Calu3 (cell line): Measurements from ENCODE around the gene GFPT1. TPM values are rescaled to one million over a fixed set of nuclear protein-coding genes. Genes with fewer than 3 reads are reported as not detected.
A peak's percentile ranks its signal among the peaks of the same experiment; 100 is the strongest.

Experiments
- BruUV-seq: library from RNA; stranded (reverse); fragments of 400-500 nt; replicated peaks from 2 replicates; lab custom pipeline; 2021; lab: Mats Ljungman, UMichigan
- CTCF ChIA-PET: fragments of 300-600 bp; sonication (Branson Sonifier 250); formaldehyde crosslinking; loops from one replicate; lab custom pipeline; 2022; ENCODE audit warnings: antibody characterized with exemption; lab: Charles Lee
- DNase-seq: peaks from one replicate; pipeline ENCODE4 v3.0.0; 2022
- H3K27ac Mint-ChIP-seq: one replicate; pipeline ENCODE4 v1.8.0; 2022; ENCODE audit warnings: mixed read lengths; ENCODE audit not compliant: unreplicated experiment
- H3K27me3 Mint-ChIP-seq: one replicate; pipeline ENCODE4 v1.8.0; 2022; ENCODE audit warnings: mixed read lengths; ENCODE audit not compliant: unreplicated experiment
- H3K36me3 Mint-ChIP-seq: one replicate; pipeline ENCODE4 v1.8.0; 2022; ENCODE audit warnings: mild to moderate bottlenecking, moderate library complexity, mixed read lengths; ENCODE audit not compliant: insufficient read depth, unreplicated experiment
- H3K4me1 Mint-ChIP-seq: one replicate; pipeline ENCODE4 v1.8.0; 2022; ENCODE audit warnings: mild to moderate bottlenecking, low read depth, mixed read lengths; ENCODE audit not compliant: unreplicated experiment
- H3K4me3 Mint-ChIP-seq: one replicate; pipeline ENCODE4 v1.8.0; 2022; ENCODE audit warnings: mild to moderate bottlenecking, low read depth, moderate library complexity, mixed read lengths; ENCODE audit not compliant: unreplicated experiment
- H3K9me3 Mint-ChIP-seq: one replicate; pipeline ENCODE4 v1.8.0; 2022; ENCODE audit warnings: low read depth, mixed read lengths; ENCODE audit not compliant: unreplicated experiment
- intact Hi-C: fragments of 100-400 bp; cut with micrococcal nuclease; formaldehyde crosslinking; loops from one replicate; pipeline ENCODE4 v1.10.0; 2022; ENCODE audit not compliant: unreplicated experiment
- total RNA-seq: library from RNA; stranded (reverse); gene quantifications from 2 replicates; pipeline ENCODE4 v1.2.3, GENCODE V29; 2022
- TF ChIP-seq, protein P1 (sequence below): fragments of 200-600 bp; IDR thresholded peaks from one replicate; pipeline ENCODE4 v1.8.0; 2022; ENCODE audit warnings: antibody characterized with exemption; ENCODE audit not compliant: unreplicated experiment

GFPT1 gene
- total RNA-seq, 1 experiment from 2014 or later, result 98.0 TPM

DNA sequence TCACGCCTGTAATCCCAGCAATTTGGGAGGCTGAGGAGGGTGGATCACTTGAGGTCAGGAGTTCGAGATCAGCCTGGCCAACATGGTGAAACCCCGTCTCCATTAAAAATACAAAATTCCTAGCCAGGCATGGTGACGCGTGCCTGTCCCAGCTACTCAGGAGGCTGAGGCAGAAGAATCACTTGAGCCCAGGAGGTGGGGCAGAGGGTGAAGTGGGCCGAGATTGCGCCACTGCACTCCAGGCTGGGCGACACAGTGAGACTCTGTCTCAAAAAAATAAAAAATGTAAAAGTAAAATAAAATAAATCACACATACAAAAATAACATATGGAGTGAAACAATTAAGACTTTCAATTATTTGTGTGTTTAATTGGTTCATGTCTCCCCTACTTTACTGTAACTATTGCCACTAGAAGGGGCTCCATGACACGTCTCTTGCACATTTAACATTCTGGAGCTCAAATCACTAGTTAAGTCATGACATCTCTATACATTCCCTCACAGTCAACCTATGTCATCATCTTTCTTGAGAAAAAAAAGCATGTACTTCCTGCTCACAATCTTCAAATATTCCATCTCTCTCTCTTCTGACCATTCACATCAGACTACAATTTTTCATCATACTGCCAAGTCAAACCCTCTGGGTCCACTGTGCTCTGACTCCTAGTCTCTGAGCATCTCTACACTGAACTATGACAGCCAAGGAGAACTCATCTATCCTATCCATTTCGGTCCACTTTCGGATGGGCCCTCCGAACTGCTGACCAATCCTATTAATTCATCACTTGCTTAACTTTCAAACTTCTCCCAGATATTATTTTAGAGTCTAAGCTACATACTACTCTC is 6.7 kb downstream of the GFPT1 start:
- no peaks in the 10 kb centered on the region for H3K9me3 Mint-ChIP-seq
- no TSS peak for BruUV-seq
- CTCF ChIA-PET, result no interaction called here
- peaks cover 74% of the 10 kb centered on the region for H3K36me3 Mint-ChIP-seq
- intact Hi-C loops, result no loop called here
- H3K27me3 Mint-ChIP-seq, result no peaks in the 10 kb centered on the region
- peaks cover 42% of the 10 kb centered on the region for H3K4me1 Mint-ChIP-seq
- TF ChIP-seq, protein P1, sequence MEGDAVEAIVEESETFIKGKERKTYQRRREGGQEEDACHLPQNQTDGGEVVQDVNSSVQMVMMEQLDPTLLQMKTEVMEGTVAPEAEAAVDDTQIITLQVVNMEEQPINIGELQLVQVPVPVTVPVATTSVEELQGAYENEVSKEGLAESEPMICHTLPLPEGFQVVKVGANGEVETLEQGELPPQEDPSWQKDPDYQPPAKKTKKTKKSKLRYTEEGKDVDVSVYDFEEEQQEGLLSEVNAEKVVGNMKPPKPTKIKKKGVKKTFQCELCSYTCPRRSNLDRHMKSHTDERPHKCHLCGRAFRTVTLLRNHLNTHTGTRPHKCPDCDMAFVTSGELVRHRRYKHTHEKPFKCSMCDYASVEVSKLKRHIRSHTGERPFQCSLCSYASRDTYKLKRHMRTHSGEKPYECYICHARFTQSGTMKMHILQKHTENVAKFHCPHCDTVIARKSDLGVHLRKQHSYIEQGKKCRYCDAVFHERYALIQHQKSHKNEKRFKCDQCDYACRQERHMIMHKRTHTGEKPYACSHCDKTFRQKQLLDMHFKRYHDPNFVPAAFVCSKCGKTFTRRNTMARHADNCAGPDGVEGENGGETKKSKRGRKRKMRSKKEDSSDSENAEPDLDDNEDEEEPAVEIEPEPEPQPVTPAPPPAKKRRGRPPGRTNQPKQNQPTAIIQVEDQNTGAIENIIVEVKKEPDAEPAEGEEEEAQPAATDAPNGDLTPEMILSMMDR, result no peak
- peak overlapping the region; percentile 4 for H3K4me3 Mint-ChIP-seq
- peak overlapping the region; percentile 58 for H3K27ac Mint-ChIP-seq
- no peak for DNase-seq

DNA sequence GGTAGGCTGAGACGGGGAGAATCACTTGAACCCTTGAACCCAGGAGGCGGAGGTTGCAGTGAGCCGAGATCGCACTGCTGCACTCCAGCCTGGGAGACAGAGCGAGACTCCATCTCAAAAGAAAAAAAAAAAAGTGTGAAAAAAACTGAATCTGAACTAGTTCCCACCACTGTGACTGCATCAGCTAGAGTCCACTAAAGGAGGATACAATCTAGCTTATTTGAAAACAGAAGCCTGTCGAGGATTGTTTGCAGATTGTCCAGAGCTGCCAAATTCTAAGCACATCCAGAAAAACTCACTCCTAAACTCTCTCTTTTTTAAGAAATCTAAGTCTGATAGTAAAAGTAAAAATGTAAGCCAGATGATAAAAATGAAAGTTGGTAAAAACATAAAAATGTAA is 10.6 kb downstream of the GFPT1 start:
- Mint-ChIP-seq H3K4me1 (peaks cover 26% of the 10 kb centered on the region), H3K9me3 (no peaks in the 10 kb centered on the region), H3K4me3 (no peak overlapping the region), H3K27ac (no peak overlapping the region), H3K27me3 (no peaks in the 10 kb centered on the region), H3K36me3 (peaks cover 55% of the 10 kb centered on the region)
- intact Hi-C loops, result no loop called here
- BruUV-seq, result no TSS peak
- DNase-seq, result no peak
- TF ChIP-seq, protein P1, result no peak
- CTCF ChIA-PET, result interaction anchor here (0.7 kb wide), 1 partner anchor 161 kb away, joined by 3 read pairs; no protein-coding TSS in a partner anchor

- H3K27ac Mint-ChIP-seq, result peak overlapping the region; percentile 53
- intact Hi-C loops, result no loop called here
- H3K9me3 Mint-ChIP-seq, result no peaks in the 10 kb centered on the region
- H3K4me3 Mint-ChIP-seq, result peak overlapping the region; percentile 43
- H3K4me1 Mint-ChIP-seq, result peaks cover 21% of the 10 kb centered on the region
- no peak for DNase-seq
- H3K36me3 Mint-ChIP-seq, result peaks cover 54% of the 10 kb centered on the region
- H3K27me3 Mint-ChIP-seq, result no peaks in the 10 kb centered on the region
- CTCF ChIA-PET, result interaction anchor here (1.0 to 1.3 kb wide), 2 partner anchors 10 to 62 kb away, joined by 3 to 4 read pairs; partner anchors contain the start of gene NFU1
- TF ChIP-seq, protein P1, result peak; percentile 45
- no TSS peak for BruUV-seq
Measured at GRCh38 chr2:69375494-69376353, 11.3 kb downstream of the GFPT1 start.

- Mint-ChIP-seq H3K36me3 (peaks cover 71% of the 10 kb centered on the region), H3K9me3 (no peaks in the 10 kb centered on the region), H3K4me3 (no peak overlapping the region), H3K27ac (no peak overlapping the region), H3K27me3 (no peaks in the 10 kb centered on the region), H3K4me1 (peaks cover 21% of the 10 kb centered on the region)
- DNase-seq, result no peak
- TF ChIP-seq, protein P1, result no peak
- CTCF ChIA-PET, result interaction anchor here (0.7 kb wide), 1 partner anchor 12 kb away, joined by 4 read pairs; no protein-coding TSS in a partner anchor
- no TSS peak for BruUV-seq
- intact Hi-C loops, result no loop called here
Measured at GRCh38 chr2:69372767-69373166, 14.3 kb downstream of the GFPT1 start.
